Smooth muscle cell of the brain vasculature (primary cell): Measurements from ENCODE around the gene POMT2.
"Not testable (repeated sequence)": the region's sequence is repeated elsewhere in the genome, so short reads cannot be mapped to it uniquely, and the experiment has no call there.

Experiments used
- DNase-seq: peaks from one replicate; pipeline ENCODE4 v3.0.0-alpha.2; 2012; ENCODE audit warnings: low read depth, low spot score

Gene POMT2

GRCh38 chr14:77324816-77325745, 4.4 kb upstream of the POMT2 start:
- DNase-seq, result no peak

GRCh38 chr14:77324289-77324688, 3.6 kb upstream of the POMT2 start:
- no peak for DNase-seq

GRCh38 chr14:77323571-77323970, 2.9 kb upstream of the POMT2 start:
- DNase-seq, result no peak

DNA sequence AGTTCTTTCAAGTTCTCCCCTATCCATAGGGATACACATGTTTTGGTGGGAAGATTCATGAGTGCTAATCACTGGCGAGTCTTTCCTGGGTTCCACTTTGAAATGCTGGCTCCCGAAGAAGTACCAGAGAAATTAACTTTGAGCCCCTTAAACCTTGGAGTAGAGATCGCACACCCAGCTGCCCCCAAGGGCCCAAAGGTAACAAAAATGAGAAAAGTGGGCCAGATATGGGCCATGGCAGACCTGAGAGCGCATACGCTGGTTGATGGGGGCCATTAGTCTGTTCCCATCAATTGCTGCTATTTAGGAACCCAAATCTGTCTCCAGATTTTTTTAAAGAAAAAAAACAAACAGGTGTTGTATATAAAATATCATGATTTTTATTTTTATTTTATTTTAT, 2.3 kb upstream of the POMT2 start:
- DNase-seq, result no peak

DNA sequence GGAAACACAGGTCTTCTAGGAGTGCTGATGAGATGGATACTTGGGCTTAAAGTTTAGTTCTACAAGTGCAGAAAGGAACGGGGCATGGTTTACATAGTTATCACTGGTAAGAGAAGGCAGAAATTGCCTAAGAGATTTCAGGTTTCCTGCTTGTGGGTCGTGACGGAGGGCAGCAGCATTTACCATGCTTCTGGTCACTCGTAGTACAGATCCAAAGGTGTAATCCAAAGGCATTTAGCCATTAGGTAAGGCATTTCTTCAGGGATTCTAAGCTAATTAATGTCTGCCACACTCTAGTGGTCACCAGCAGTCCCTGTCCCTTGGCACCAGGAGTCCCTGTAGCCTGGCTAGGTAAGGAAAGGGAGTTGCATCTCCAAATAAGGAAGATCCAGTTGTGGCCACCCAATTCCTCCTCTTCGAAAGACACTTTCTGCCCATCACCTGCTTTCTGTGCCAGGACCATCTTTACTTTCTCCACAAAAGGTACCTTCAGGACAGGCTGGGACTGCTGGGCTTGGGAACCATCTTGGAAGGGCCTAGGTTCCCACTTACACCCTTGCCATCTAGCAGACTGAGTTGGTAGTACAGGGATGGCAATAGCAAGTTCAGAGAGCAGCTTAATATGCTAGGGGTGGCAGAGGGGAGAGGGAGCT, 1.7 kb upstream of the POMT2 start:
- no peak for DNase-seq

GRCh38 chr14:77319422-77319821, 1.3 kb downstream of the POMT2 start:
- no peak for DNase-seq

DNA sequence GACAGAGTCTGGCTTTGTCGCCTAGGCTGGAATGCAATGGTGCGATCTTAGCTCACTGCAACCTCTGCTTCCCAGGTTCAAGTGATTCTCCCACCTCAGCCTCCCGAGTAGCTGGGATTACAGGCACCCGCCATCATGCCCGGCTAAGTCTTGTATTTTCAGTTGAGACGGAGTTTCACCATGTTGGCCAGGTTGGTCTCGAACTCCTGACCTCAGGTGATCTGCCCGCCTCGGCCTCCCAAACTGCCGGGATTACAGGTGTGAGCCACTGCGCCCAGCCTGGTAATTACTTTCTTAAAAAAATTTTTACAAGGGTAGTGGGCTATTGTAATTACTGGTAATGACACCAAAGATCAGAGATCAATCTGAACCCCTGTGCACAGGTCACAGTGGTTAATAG, 1.9 kb downstream of the POMT2 start:
- not testable (repeated sequence) for DNase-seq

DNA sequence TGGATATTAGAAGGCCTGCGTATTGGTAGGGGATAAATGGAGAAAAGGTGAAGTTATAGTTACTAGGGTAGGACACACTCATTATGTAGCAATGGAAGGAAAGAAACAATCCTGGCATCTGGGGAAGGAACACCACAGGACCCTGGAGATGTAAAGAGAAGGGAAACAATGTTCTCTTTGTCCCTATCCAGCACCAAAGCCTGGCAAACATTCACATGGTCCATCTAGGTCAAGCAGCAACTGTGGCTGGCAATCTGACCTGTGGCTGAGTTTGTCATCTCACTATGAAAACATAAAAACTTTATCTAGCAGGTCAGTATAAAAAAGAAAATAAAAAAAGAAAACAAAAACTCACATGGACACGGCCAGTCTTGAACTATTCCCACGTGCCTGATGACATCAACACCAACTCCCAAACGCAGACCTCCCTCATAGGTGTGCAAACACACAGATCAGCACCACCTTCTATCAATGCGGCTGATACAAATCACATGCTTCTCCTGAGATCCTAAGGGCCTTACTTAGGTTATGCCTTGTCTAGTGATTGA, 2.6 kb downstream of the POMT2 start:
- DNase-seq, result no peak

DNA sequence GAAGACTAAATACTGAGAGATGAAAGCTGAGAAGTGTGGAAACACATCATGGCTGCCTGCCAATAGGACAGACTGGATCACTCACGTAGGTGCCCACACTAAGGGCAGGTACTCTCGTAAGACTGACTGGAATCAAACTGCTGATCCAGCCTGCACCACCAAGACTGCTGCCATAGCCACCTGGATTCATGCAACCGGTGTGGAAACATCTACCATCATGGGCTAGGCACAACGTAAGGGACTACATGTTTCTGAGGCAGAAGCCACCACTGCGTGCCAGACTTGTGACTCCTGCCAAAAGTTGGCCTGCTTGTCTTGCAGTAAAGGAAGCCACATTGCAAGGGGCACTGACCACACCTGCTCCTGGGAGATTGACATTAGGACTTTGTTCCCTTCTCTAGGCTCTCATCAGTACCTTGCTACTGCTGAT, 3.8 kb downstream of the POMT2 start:
- DNase-seq, result no peak

- no peak for DNase-seq
These were observed 4.5 kb downstream of the POMT2 start for GRCh38 chr14:77316195-77316505.

- DNase-seq, result no peak
These were observed 5.9 kb downstream of the POMT2 start for GRCh38 chr14:77314539-77315457.

DNA sequence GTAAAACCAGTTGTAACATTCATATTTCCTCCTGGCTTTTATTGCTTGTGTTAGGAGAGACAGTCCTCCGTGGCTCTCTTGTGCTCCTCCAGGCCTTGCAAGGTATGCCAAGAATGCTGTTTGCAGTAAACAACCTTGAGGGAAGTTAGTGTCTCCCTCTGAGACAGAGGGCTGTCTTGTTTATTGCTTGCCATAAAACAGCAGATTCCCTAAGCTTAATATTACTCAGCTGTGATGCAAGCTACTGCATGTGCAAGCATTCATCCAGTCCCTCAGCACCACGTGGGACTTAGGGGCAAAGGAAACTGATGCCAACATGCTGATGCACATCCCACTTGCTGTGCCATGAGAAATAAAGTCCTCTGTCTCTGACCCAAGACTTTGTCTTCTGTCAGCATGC, 6.6 kb downstream of the POMT2 start:
- DNase-seq, result no peak

DNA sequence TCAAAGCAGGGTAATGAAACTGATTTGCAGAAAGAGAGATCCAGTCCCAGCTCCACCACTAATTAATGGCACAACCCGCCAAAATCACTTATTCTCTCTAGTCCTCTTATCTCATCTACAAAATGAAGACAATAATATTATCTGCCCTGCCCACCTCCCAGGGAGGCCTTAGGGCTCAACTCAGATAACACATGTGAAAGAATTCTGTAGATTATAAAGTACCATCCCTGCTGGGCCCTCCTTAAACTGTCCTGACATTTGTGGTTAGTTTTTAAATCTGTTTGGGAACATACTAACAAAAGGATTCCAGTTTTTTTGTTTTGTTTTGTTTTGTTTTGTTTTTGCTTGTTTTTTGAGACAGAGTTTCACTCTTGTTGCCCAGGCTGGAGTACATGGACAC, 7.3 kb downstream of the POMT2 start:
- DNase-seq, result no peak

GRCh38 chr14:77311217-77311616, 9.5 kb downstream of the POMT2 start:
- no peak for DNase-seq

GRCh38 chr14:77310026-77310425, 10.7 kb downstream of the POMT2 start:
- no peak for DNase-seq

DNA sequence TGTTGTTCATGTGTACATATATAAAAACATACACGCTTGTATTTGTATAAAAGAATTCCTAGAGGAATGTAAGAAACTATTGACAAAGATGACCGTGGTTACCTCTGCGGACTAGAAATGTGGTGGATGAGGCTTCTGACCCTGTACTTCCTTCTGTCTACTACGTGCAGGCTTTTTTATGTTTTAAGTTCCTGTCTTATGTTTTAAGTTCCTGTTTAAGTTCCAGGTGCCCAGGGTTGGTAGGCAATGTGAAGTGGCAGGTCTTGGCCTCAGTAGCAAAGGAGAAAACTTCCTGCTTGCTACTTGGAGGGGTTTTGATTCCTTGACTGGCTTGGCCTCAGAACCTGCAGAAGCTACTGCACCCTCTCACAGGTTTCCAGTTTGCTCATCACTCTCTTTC, 11.6 kb downstream of the POMT2 start:
- DNase-seq, result no peak

DNA sequence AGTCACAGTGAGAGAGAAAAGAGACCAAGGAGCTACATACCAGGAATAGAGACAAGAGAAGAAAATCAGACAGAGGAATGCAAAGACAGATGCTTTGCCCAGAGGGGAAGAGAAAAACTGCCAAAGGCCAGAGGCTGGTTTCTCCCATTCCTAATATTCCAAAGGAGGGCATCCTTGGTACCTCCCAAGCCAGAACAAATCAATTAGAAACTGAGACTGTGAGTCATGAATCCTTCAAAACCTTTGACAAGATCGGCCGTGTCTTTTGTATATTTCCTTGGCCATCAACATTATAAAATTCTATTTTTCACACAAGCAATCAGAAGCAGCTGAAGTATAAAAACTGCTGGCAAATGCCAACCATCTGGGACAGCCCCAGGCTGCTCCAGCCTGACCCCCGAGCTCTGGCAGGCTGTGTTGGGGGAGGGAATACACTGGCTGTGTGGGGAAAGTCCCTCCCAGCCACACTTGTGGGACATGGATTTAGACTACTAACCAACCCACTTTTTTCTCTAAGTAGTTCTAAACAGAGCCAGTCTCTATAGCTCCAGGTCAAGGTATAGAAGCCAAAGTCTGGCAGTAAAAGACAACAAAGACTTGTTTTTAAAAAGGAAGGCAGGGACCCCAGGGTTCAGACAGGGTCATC, 13.7 kb downstream of the POMT2 start:
- DNase-seq, result no peak

- no peak for DNase-seq
These were observed 14.3 kb downstream of the POMT2 start for GRCh38 chr14:77306416-77306815.

- no peak for DNase-seq
These were observed 15.0 kb downstream of the POMT2 start for GRCh38 chr14:77305696-77306095.

GRCh38 chr14:77303417-77304156, 17.1 kb downstream of the POMT2 start:
- DNase-seq, result peak; percentile 69

DNA sequence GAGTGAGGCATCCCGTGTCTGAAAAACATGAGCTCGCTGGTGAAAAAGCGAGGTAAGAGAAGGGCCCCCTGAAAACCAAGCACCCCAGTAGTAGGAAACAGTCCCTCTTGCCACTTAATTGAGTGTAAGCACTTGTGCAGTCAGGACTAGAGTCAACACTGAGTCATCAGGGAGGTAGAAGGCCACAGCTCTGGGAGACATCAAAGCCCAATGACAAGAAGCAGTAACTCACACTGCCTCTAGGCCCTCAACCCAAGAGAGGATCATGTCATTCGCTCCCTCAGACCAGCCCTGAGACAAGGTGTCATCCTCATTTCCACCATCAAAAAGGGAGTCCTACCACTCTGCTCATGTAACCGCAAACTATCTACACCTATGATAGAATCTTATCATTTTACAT, 17.8 kb downstream of the POMT2 start:
- DNase-seq, result no peak
